HG02981 (cell line): ENCODE results near the gene STAM2.
A peak's percentile ranks its signal among the peaks of the same experiment; 100 is the strongest.
"Not testable (repeated sequence)": the region's sequence is repeated elsewhere in the genome, so short reads cannot be mapped to it uniquely, and the experiment has no call there.

ENCODE experiments used
- ATAC-seq: cut with Tn5 transposase; IDR thresholded peaks from one replicate; pipeline ENCODE4 v1.9.1; 2021; ENCODE audit warnings: mild to moderate bottlenecking, moderate library complexity; ENCODE audit not compliant: unreplicated experiment

The STAM2 gene

GRCh38 chr2:152173831-152174230 is 1.7 kb downstream of the STAM2 start:
- ATAC-seq = no peak

GRCh38 chr2:152172201-152172785 is 3.3 kb downstream of the STAM2 start:
- not testable (repeated sequence) for ATAC-seq

- ATAC-seq = no peak
These were observed 3.8 kb downstream of the STAM2 start for GRCh38 chr2:152171718-152172117.

DNA sequence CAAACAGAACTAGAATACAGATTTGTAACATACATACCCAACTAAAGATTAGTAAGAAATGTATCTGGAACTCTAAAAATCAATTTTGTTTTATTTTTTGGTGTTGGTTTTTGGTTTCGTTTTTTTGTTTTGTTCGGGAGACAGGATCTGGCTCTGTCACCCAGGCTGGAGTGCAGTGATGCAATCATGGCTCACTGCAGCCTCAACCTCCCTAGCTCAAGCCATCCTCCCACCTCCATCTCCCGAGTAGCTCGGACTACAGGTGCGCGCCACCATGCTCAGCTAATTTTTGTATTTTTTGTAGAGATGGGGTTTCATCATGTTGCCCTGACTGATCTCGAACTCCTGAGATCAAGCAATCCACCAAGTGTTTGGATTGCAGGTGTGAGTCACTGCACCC is 6.4 kb downstream of the STAM2 start:
- not testable (repeated sequence) for ATAC-seq

GRCh38 chr2:152167470-152167869 is 8.1 kb downstream of the STAM2 start:
- not testable (repeated sequence) for ATAC-seq

- peak; percentile 50 for ATAC-seq
These were observed 8.5 kb downstream of the STAM2 start for GRCh38 chr2:152167065-152167464.

DNA sequence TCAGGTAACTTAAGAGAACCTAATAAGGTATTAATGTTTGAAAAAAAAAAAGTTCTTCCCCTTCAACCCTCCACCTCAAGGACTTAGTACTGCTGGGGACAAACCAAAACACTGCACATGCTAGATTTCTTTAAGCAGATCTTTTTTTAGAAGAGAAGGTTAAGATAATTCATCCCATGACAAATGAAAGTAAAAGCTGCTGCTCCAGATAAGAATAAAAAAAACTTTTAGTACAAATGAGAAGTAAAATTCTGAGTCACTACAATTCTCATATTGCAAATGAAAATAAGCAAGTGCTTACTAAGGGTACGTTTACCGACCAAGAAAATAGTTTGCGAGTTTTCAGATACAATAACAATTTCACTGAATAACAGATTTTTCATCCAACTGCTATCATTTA is 8.9 kb downstream of the STAM2 start:
- peak; percentile 62 for ATAC-seq

GRCh38 chr2:152165780-152166179 is 9.8 kb downstream of the STAM2 start:
- ATAC-seq = no peak

DNA sequence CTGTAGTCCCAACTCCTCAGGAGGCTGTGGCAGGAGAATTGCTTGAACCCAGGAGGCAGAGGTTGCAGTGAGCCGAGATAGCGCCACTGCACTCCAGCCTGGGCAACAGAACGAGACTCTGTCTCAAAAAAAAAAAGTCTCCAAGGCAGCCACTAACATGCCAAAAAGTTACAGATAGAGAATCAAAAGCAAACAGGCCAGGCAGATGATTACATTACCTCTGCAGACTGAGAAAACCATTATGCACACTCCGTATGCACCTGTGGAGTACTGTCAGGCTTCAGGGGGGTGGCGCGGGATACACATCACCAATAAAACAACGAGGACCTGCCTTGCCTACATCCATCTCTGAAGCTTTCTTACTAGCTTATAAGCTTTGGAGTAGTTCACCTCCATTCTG is 10.3 kb downstream of the STAM2 start:
- no peak for ATAC-seq

- not testable (repeated sequence) for ATAC-seq
These were observed 11.9 kb downstream of the STAM2 start for GRCh38 chr2:152163669-152164068.

GRCh38 chr2:152162141-152162540 is 13.4 kb downstream of the STAM2 start:
- no peak for ATAC-seq

DNA sequence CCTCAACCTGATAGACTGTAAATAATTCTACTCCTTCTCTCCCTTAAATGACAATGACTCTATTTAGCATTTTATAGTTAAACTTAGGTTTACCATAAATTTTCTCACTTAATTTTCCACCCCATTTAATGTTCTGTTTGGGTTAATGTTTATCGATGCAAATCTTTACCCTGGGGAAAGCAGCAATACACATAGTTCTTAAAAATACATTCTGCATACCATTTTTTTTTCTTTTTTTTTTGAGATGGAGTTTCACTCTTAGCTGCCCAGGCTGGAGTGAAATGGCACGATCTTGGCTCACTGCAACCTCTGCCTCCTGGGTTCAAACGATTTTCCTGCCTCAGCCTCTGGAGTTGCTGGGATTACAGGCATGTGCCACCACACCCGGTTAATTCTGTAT is 14.0 kb downstream of the STAM2 start:
- ATAC-seq = peak; percentile 70

GRCh38 chr2:152160378-152160777 is 15.2 kb downstream of the STAM2 start:
- not testable (repeated sequence) for ATAC-seq

DNA sequence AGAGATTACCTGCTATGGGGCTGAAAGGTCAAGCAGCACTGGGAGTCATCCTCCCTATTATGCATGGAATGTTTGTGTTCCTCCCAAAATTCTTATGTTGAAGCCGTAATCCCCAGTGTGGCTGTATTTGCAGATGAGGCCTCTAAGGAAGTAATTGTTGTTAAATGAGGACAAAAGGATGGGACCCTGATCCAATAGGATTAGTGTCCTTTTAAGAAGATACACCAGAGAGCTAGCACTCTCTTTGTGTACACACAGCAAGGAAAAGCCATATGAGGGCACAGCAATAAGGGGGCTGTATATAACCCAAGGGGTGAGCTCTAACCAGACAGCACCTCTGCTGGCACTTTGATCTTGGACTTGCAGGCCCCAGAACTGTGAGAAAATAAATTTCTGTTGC is 18.3 kb downstream of the STAM2 start:
- no peak for ATAC-seq

DNA sequence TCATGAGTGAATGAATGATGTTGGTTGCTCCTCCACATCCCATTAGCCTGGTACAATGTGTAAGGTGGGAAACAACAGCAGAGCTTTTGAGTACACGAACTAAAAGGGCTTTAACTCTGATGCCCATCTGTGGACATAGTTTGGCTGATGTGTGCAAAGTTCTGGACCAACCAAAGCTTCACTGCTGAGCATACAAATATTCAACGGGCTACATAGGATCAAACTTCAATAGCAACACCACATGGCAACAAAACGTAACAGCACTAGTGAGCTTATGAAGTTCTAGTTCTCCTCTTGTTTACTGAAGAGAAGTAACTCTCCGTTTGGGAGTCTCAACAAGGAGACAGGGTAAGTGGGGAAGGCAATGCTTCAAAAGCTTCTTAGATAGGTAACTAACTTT is 20.4 kb downstream of the STAM2 start:
- ATAC-seq = no peak

DNA sequence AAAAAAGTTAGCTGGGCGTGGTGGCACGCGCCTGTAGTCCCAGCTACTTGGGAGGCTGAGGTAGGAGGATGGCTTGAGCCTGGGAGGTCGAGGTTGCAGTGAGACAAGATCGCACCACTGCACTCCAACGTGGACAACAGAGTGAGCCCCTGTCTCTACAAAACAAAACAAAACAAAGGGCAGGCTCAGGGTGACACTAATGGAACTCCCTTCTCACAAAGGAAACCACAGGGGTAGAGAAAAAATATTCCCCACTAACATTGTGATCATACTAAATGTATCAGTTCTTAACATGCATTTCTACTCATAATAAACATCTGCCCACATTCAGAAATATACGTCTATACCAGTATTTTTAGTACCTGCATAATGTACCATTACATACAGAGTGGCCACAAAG is 21.1 kb downstream of the STAM2 start:
- ATAC-seq = peak; percentile 55

GRCh38 chr2:152134488-152135280 is 40.9 kb downstream of the STAM2 start:
- ATAC-seq = peak; percentile 82

GRCh38 chr2:152132306-152132705 is 43.3 kb downstream of the STAM2 start:
- no peak for ATAC-seq

- ATAC-seq = no peak
These were observed 47.9 kb downstream of the STAM2 start for GRCh38 chr2:152127628-152128027.

DNA sequence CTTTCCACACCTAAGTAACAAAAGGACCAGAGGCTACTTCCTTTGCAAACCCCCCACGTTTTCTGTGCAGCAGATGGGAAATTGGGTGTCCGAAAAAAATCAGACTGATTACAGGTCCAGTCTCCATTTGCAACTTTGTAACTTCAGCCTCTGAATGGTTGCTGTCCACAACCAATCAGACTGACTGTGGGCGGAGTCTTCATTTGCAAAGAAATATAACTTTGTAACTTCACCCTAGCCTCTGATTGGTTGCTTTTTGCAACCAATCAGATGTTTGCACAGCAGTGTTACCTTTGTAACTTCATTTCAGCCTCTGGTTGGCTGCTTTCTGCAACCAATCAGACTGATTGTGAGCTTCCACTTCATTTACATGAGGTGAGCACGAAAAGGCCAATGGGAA is 48.9 kb downstream of the STAM2 start:
- no peak for ATAC-seq

DNA sequence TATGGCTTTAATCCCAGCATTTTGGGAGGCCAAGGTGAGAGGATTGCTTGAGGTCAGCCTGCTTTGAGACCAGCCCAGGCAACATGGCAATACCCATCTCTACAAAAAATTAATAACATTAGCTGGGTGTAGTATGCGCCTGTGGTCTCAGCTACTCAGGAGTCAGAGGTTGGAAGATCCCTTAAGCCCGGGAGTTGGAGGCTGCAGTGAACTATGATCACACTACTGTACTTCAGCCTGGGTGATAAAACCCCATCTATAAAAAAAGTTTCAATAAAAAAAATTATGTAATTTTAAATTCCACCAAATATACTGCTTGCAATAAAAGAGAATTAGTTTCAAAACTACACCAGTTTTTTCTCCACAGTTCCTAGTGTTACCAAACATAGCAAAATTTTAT is 53.4 kb downstream of the STAM2 start:
- ATAC-seq = no peak

DNA sequence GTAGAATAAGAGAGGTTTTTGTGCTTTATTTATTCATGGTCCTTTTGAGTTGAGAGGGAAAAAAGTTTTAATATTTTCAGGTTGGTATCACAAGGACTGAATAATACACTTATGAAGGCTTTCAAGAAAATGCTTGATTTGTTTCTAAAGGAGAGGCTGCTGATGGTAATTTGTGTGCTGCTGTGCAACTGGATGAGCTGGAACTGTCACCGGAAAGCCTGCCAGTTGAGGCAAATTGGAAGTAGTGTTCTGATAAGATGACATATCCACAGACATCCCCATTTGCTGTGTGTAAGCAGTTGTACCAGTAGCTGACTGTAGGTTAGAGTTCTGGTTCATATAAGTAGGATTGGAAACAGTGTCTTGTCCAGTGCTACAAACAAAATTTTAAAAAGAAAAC is 55.1 kb downstream of the STAM2 start:
- ATAC-seq = no peak

- ATAC-seq = no peak
These were observed 59.6 kb downstream of the STAM2 start for GRCh38 chr2:152115952-152116351.
